Measurements from ENCODE around the gene MYO18B. TPM values are rescaled to one million over a fixed set of nuclear protein-coding genes. Genes with fewer than 3 reads are reported as not detected.

The MYO18B gene
- total RNA-seq, 1 experiment from 2014 or later, result not detected

DNA sequence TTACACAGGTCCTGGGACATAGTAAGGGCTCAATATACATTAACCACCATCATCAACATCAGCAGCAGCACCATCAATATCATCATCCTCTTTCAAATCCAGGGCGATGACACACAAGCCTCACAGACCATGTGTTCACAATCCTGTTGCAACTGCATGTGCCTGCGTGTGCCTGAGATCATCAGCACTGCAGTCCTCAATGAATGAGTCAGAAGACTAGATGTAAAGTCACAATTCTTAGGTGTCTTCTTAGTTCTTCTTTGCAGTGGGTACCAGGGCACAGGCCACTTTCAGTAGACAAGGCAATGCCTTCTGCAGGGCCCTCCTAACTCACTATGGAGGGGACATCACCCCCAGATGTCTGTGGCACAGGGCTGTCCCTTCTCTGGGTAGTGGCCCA is 111.1 kb downstream of the MYO18B start:
- ATAC-seq (no peak), DNase-seq (no peak)
- Histone ChIP-seq H3K9me2 (replicated peaks; ENCODE audit: low read length) (no peaks in the 10 kb centered on the region), H3K36me3 (ENCODE audit: low read depth, low read length) (no peaks in the 10 kb centered on the region), H3F3A (ENCODE audit: low read length, unreplicated experiment) (no peaks in the 10 kb centered on the region), H3K4me2 (ENCODE audit: low read length) (no peak overlapping the region), H2AFZ (ENCODE audit: low read length) (no peak overlapping the region), H4K20me1 (ENCODE audit: low read length) (no peaks in the 10 kb centered on the region), H3K4me3 (ENCODE audit: low read length) (no peak overlapping the region), H3K9me3 (ENCODE audit: low read length) (no peaks in the 10 kb centered on the region), H3K79me2 (ENCODE audit: low read length) (no peaks in the 10 kb centered on the region), H3K9ac (ENCODE audit: low read length) (no peak overlapping the region), H3K27ac (ENCODE audit: low read length) (no peak overlapping the region), H3K4me1 (ENCODE audit: insufficient read depth, low read length) (no peaks in the 10 kb centered on the region), H3K27me3 (ENCODE audit: low read length) (no peaks in the 10 kb centered on the region)
- TF ChIP-seq EZH2 (IDR thresholded peaks at IDR 0.05; ENCODE audit: low read length, unreplicated experiment) (no peak), EZH2phosphoT487 (IDR thresholded peaks at IDR 0.05; ENCODE audit: borderline replicate concordance, low read length) (no peak)
- TF ChIP-seq, protein P1, sequence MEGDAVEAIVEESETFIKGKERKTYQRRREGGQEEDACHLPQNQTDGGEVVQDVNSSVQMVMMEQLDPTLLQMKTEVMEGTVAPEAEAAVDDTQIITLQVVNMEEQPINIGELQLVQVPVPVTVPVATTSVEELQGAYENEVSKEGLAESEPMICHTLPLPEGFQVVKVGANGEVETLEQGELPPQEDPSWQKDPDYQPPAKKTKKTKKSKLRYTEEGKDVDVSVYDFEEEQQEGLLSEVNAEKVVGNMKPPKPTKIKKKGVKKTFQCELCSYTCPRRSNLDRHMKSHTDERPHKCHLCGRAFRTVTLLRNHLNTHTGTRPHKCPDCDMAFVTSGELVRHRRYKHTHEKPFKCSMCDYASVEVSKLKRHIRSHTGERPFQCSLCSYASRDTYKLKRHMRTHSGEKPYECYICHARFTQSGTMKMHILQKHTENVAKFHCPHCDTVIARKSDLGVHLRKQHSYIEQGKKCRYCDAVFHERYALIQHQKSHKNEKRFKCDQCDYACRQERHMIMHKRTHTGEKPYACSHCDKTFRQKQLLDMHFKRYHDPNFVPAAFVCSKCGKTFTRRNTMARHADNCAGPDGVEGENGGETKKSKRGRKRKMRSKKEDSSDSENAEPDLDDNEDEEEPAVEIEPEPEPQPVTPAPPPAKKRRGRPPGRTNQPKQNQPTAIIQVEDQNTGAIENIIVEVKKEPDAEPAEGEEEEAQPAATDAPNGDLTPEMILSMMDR (conservative IDR thresholded peaks at IDR 0.05; ENCODE audit: low read depth, low read length), result no peak
- ChIA-PET CTCF (no interaction called here), POLR2A (ENCODE audit: unreplicated experiment) (no interaction called here)
- BruUV-seq (replicated peaks), result no TSS peak
- intact Hi-C loops (cut with micrococcal nuclease), result no loop called here

DNA sequence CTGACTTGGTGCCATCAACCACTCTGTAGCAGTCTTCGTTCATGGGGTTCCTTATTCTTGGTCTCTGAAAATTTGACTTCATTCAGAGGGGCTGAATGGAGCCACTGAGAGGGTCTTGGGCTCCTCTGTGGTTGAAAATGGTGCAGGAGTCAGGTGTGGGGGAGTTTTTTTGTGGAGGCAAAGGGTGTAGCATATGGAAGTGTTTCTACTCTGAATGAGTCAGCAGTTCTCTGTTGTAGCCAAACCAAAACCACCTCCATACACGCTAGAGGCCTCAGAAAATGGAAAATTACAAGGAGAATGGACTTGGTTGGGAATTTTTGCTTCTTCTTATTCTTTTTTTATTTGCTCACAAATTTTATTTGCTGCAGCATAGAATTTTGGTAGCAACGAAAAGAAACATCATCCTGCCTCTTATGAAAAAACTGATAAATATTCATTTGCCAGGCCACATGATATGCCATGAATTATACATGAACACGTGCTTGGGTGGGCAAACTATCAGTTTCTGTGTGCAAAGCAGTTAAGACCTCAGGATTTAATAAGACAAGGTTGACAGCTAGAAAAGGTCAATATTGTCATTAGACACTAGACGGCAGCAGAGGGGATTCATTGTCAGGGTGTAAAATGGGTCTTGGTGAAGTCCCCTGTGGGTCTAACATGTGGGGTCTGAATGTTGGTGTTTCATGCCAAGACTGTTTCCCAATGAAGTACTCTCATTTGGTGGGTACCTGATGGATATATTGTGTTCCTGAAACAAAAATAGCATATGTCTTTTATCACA is 111.7 kb downstream of the MYO18B start:
- Histone ChIP-seq H3K27ac (ENCODE audit: low read length) (no peak overlapping the region), H3K4me2 (ENCODE audit: low read length) (no peak overlapping the region), H3K4me3 (ENCODE audit: low read length) (no peak overlapping the region), H2AFZ (ENCODE audit: low read length) (no peak overlapping the region), H3F3A (ENCODE audit: low read length, unreplicated experiment) (no peaks in the 10 kb centered on the region), H3K9me3 (ENCODE audit: low read length) (no peaks in the 10 kb centered on the region), H3K9me2 (replicated peaks; ENCODE audit: low read length) (no peaks in the 10 kb centered on the region), H3K9ac (ENCODE audit: low read length) (no peak overlapping the region), H3K27me3 (ENCODE audit: low read length) (no peaks in the 10 kb centered on the region), H3K4me1 (ENCODE audit: insufficient read depth, low read length) (no peaks in the 10 kb centered on the region), H3K79me2 (ENCODE audit: low read length) (no peaks in the 10 kb centered on the region), H4K20me1 (ENCODE audit: low read length) (no peaks in the 10 kb centered on the region), H3K36me3 (ENCODE audit: low read depth, low read length) (no peaks in the 10 kb centered on the region)
- ChIA-PET POLR2A (ENCODE audit: unreplicated experiment) (no interaction called here), CTCF (no interaction called here)
- ATAC-seq (no peak), DNase-seq (peak; percentile 1)
- BruUV-seq (replicated peaks), result no TSS peak
- intact Hi-C loops (cut with micrococcal nuclease), result no loop called here
- TF ChIP-seq EZH2 (IDR thresholded peaks at IDR 0.05; ENCODE audit: low read length, unreplicated experiment), result no peak
- TF ChIP-seq EZH2phosphoT487 (IDR thresholded peaks at IDR 0.05; ENCODE audit: borderline replicate concordance, low read length), result no peak
- TF ChIP-seq, protein P1 (conservative IDR thresholded peaks at IDR 0.05; ENCODE audit: low read depth, low read length), result peak; percentile 37; the same call in 1 of the 2 replicates

DNA sequence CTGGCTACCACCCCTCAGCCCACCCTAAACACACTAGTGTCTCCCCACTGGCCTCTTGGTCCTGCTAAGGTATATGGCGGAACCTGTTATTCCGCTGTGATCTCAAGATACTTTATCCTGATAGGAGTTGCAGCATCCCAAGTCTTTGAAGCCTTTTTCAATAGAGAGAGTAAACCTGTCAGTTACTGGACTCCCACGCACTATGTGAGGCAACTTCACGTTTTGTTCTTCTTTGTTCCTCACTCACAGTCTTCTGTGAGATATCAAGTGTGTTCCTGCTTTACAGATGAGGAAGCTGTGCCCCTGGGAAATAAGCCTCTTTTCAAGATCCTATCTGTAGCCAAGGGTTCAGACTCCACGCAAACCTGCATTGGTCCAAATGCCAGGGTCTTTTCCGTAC is 127.8 kb downstream of the MYO18B start:
- no peak overlapping the region for H3K4me3 ChIP-seq (ENCODE audit: low read length)
- no peaks in the 10 kb centered on the region for H3F3A ChIP-seq (ENCODE audit: low read length, unreplicated experiment)
- ChIA-PET CTCF (no interaction called here), POLR2A (ENCODE audit: unreplicated experiment) (no interaction called here)
- H3K36me3 ChIP-seq (ENCODE audit: low read depth, low read length), result no peaks in the 10 kb centered on the region
- H3K9me3 ChIP-seq (ENCODE audit: low read length), result no peaks in the 10 kb centered on the region
- no peaks in the 10 kb centered on the region for H3K9me2 ChIP-seq (replicated peaks; ENCODE audit: low read length)
- DNase-seq, result no peak
- intact Hi-C loops (cut with micrococcal nuclease), result no loop called here
- 0 out of 2 replicates have a peak, but pooled peaks cover 4% of the 10 kb centered on the region for H3K27me3 ChIP-seq (ENCODE audit: low read length)
- H3K27ac ChIP-seq (ENCODE audit: low read length), result no peak overlapping the region
- H3K4me2 ChIP-seq (ENCODE audit: low read length), result no peak overlapping the region
- ATAC-seq, result no peak
- no peak for TF ChIP-seq EZH2phosphoT487 (IDR thresholded peaks at IDR 0.05; ENCODE audit: borderline replicate concordance, low read length)
- TF ChIP-seq EZH2 (IDR thresholded peaks at IDR 0.05; ENCODE audit: low read length, unreplicated experiment), result no peak
- TF ChIP-seq, protein P1 (conservative IDR thresholded peaks at IDR 0.05; ENCODE audit: low read depth, low read length), result no peak
- no peak overlapping the region for H2AFZ ChIP-seq (ENCODE audit: low read length)
- no peaks in the 10 kb centered on the region for H3K4me1 ChIP-seq (ENCODE audit: insufficient read depth, low read length)
- H3K9ac ChIP-seq (ENCODE audit: low read length), result no peak overlapping the region
- no peaks in the 10 kb centered on the region for H3K79me2 ChIP-seq (ENCODE audit: low read length)
- H4K20me1 ChIP-seq (ENCODE audit: low read length), result no peaks in the 10 kb centered on the region
- BruUV-seq (replicated peaks), result no TSS peak

Measured in PC-3 (cell line).